Esophagus squamous epithelium (tissue), 5 donors: ENCODE results near the gene MYO1D. TPM values are rescaled to one million over a fixed set of nuclear protein-coding genes. Genes with fewer than 3 reads are reported as not detected.
A peak's percentile ranks its signal among the peaks of the same experiment; 100 is the strongest.

Experiments
- DNase-seq: peaks from one replicate; lab custom pipeline; 2025; lab: John Stamatoyannopoulos, UW
- H3K27ac ChIP-seq, 4 donors: fragments of 200-600 bp; sonication (generic); one replicate each; pipeline ENCODE4 v1.5.1; 2016 to 2019; ENCODE audit warnings: mild to moderate bottlenecking in 1 of 4
- H3K27me3 ChIP-seq, 4 donors: fragments of 200-600 bp; sonication (generic); 1 replicate in 3 of 4; 2 replicates in 1 of 4; pipeline versions ENCODE4 v1.5.1 to v1.6.0; 2017 to 2021; ENCODE audit warnings: antibody characterized with exemption in 1 of 4
- H3K36me3 ChIP-seq, 3 donors: fragments of 200-600 bp; sonication (generic); one replicate each; pipeline ENCODE4 v1.5.1; 2016 to 2019
- H3K4me1 ChIP-seq, 3 donors: fragments of 200-600 bp; sonication (generic); one replicate each; pipeline ENCODE4 v1.5.1; 2017 to 2019
- H3K4me3 ChIP-seq, 4 donors: fragments of 200-600 bp; sonication (generic); 1 replicate in 3 of 4; 2 replicates in 1 of 4; pipeline ENCODE4 v1.5.1; 2016 to 2019; ENCODE audit warnings: mild to moderate bottlenecking in 2 of 4, moderate library complexity in 1 of 4
- H3K9me3 ChIP-seq, 3 donors: fragments of 200-600 bp; sonication (generic); one replicate each; pipeline ENCODE4 v1.5.1; 2016 to 2019
- CTCF ChIP-seq, 6 experiments: fragments of 450-650 bp in 4 of 6; fragments of 200-600 bp in 2 of 6; sonication (generic) in 2 of 6; IDR thresholded peaks; one replicate each; pipeline ENCODE4 v1.5.1; 2016 to 2019; ENCODE audit warnings: antibody characterized with exemption in 6 of 6, mild to moderate bottlenecking in 4 of 6, moderate library complexity in 4 of 6
- POLR2A ChIP-seq, 4 donors: fragments of 450-650 bp; IDR thresholded peaks; one replicate each; pipeline ENCODE4 v1.6.1; 2017; ENCODE audit warnings: antibody characterized with exemption in 4 of 4, mild to moderate bottlenecking in 4 of 4, moderate library complexity in 3 of 4
- WGBS, 2 donors: methylation state at CpG; one replicate each; pipeline ENCODE4 v1.1.5; 2018; 5-methylcytosine and 5-hydroxymethylcytosine counted together
- intact Hi-C: fragments of 100-400 bp; cut with DNase I; formaldehyde crosslinking; loops from one replicate; pipeline ENCODE4 v1.15.0; 2022
- total RNA-seq, 4 donors: library from RNA; depleted of rRNA; stranded (reverse); fragments of >200 nt; gene quantifications; one replicate each; pipeline ENCODE4 v1.1.0, GENCODE V29; 2016
- donor health status: DM: yes; HTN: yes; CAD: no.

MYO1D gene
- total RNA-seq, 4 donors from 2014 or later: 58.8 to 86.8 (median 64.3) TPM

DNA sequence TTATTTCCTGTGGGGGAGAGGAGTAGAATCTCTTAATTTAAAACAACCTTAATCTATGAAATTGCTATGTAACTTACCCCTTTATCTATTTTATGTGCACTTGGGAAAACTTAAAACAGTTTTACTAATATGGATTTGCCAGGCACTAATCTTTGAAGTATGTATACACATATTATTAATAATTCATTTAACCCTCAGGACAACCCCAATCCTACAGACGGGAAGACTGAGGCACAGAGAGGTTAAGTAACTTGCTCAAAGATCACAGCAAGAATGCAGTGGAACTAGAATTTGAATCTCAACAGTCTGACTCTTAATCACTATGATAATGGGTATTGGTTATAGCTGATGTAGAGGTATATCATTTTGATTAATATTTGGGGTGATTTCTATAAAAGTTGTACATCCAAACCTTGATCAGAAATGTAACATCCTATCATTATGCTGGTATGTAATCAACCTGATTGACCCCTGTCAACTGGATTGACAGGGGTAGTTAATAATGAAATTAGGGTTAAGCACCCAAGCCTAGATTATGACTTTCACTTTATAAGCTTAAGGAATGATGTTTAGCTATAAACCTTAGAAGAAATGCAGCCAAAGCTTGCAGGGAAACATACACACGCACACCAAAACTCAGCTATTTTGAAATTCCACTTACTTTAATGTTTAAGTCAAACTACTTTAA is 1.6 kb downstream of the MYO1D start:
- H3K4me3 ChIP-seq: peak overlapping the region; percentile 78 to 100 (median 88)
- no peaks in the 10 kb centered on the region for H3K36me3 ChIP-seq
- H3K27me3 ChIP-seq: no peaks in the 10 kb centered on the region
- intact Hi-C loops: no loop called here
- 56 to 66% methylated on average over 2 of the region's 2 CpGs for WGBS, 2 donors
- no peak for DNase-seq
- peak overlapping the region; percentile 92 to 100 (median 99) for H3K27ac ChIP-seq
- H3K4me1 ChIP-seq: peaks cover 7 to 59% (median 13%) of the 10 kb centered on the region in 3 donors
- no peak for TF ChIP-seq POLR2A (IDR thresholded peaks at IDR 0.05)
- no peak for TF ChIP-seq CTCF (IDR thresholded peaks at IDR 0.05)
- no peaks in the 10 kb centered on the region for H3K9me3 ChIP-seq

- DNase-seq: no peak
- TF ChIP-seq CTCF (IDR thresholded peaks at IDR 0.05): no peak
- TF ChIP-seq POLR2A (IDR thresholded peaks at IDR 0.05): no peak
- Histone ChIP-seq H3K4me3 (no peak overlapping the region), H3K4me1 (peaks cover 10 to 72% (median 12%) of the 10 kb centered on the region in 3 donors), H3K27me3 (no peaks in the 10 kb centered on the region), H3K9me3 (no peaks in the 10 kb centered on the region), H3K27ac (no peak overlapping the region), H3K36me3 (no peaks in the 10 kb centered on the region)
- intact Hi-C loops: no loop called here
- 84 to 100% methylated on average over 1 of the region's 1 CpG for WGBS, 2 donors
These were observed 3.8 kb downstream of the MYO1D start for GRCh38 chr17:32873114-32873513.

DNA sequence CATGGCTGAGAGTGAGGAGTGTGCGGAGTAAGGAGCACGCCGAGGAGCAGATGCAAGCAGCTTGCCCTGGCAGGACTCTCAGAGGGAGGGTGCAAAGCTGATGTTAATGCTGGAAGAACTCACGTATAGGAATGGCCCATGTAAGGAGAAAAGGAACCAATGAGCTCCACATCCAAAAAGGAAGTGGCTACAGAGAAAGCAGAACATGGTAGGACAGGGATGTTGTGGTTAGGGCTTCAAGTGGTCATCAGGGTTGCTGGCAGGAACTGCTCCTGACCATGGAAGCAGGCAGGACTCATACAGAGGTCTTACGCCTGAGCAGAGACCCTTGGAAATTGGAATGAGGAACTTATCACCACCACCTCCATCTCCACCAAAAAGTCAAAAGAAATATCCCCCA is 5.2 kb downstream of the MYO1D start:
- Histone ChIP-seq H3K4me1 (peaks cover 3 to 65% (median 10%) of the 10 kb centered on the region in 3 donors), H3K27ac (peak overlapping the region in 3 of 4 donors; percentile 36 to 75 (median 43)), H3K36me3 (no peaks in the 10 kb centered on the region), H3K4me3 (no peak overlapping the region), H3K27me3 (no peaks in the 10 kb centered on the region), H3K9me3 (no peaks in the 10 kb centered on the region)
- intact Hi-C loops: no loop called here
- TF ChIP-seq POLR2A (IDR thresholded peaks at IDR 0.05) (no peak), CTCF (IDR thresholded peaks at IDR 0.05) (no peak)
- DNase-seq: no peak
- 74 to 82% methylated on average over 5 of the region's 5 CpGs for WGBS, 2 donors

GRCh38 chr17:32870969-32871368 is 6.0 kb downstream of the MYO1D start:
- peaks cover 3 to 61% (median 10%) of the 10 kb centered on the region in 3 donors for H3K4me1 ChIP-seq
- intact Hi-C loops: no loop called here
- H3K4me3 ChIP-seq: no peak overlapping the region
- WGBS, 2 donors: 75 to 83% methylated on average over 1 of the region's 1 CpG
- TF ChIP-seq CTCF (IDR thresholded peaks at IDR 0.05): no peak
- no peak for TF ChIP-seq POLR2A (IDR thresholded peaks at IDR 0.05)
- H3K27me3 ChIP-seq: no peaks in the 10 kb centered on the region
- H3K27ac ChIP-seq: peak overlapping the region in 3 of 4 donors; percentile 43 to 75 (median 43)
- H3K36me3 ChIP-seq: no peaks in the 10 kb centered on the region
- H3K9me3 ChIP-seq: no peaks in the 10 kb centered on the region
- DNase-seq: no peak

DNA sequence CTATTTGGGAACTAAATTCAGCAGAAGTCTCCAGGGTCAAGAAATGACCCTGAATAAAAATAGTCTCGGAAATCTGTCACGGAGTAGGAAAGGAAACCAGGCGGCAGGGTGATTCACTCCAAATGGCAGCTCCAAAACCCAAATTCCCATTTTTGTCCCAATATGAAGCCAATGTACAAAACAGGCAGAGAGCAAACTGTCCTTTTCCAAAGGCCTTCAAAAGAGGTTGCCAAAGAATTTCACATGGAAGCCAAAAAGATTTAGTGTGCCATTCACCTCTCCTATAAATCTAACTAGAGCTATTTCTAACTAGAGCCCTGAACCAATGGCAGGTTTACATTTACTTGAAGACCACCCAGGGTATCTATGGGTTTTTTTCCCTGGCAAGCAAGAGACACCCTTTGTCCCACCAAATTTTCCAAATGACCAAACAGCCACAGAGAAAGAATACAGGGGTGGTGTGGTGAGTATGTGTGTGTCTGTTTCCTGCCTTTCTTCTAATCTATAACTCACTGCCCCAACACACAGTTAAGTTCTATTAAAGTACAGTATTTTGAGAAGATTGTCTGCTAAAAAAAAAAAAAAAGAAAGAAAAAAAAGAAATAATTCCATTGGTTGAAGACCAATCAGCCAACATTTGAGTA is 6.8 kb downstream of the MYO1D start:
- no peak for DNase-seq
- Histone ChIP-seq H3K4me1 (peaks cover 0 to 53% (median 6%) of the 10 kb centered on the region in 3 donors), H3K27ac (peak overlapping the region; percentile 29 to 75 (median 57)), H3K36me3 (no peaks in the 10 kb centered on the region), H3K27me3 (no peaks in the 10 kb centered on the region), H3K4me3 (no peak overlapping the region), H3K9me3 (no peaks in the 10 kb centered on the region)
- intact Hi-C loops: no loop called here
- TF ChIP-seq CTCF (IDR thresholded peaks at IDR 0.05) (no peak), POLR2A (IDR thresholded peaks at IDR 0.05) (no peak)
- WGBS, 2 donors: 38 to 64% methylated on average over 3 of the region's 3 CpGs
